ENCODE results near the gene BCL11A. TPM values are rescaled to one million over a fixed set of nuclear protein-coding genes. Genes with fewer than 3 reads are reported as not detected.

BCL11A gene
- total RNA-seq, 2 donors from 2014 or later, result 14.3 to 16.2 TPM

DNA sequence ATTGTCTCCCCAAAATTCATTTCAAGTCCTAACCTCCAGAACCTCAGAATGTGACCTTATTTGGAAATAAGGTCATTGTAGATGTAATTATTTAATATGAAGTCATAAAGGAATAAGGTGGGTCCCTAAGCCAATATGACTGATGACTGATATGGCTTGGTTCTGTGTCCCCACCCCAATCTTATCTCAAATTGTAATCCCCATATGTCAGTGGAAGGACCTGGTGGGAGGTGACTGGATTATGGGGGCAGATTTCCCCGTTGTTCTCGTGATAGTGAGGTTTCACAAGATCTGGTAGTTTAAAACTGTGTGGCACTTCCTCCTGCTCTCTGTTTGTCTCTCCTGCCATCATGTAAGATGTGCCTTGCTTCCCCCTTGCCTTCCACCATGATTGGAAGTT is 43.0 kb upstream of the BCL11A start:
- WGBS, 2 donors, result 61 to 63% methylated on average over 2 of the region's 2 CpGs
- no peaks in the 10 kb centered on the region for H3K4me1 ChIP-seq
- intact Hi-C loops (cut with DNase I), result no loop called here
- TF ChIP-seq, protein P1, sequence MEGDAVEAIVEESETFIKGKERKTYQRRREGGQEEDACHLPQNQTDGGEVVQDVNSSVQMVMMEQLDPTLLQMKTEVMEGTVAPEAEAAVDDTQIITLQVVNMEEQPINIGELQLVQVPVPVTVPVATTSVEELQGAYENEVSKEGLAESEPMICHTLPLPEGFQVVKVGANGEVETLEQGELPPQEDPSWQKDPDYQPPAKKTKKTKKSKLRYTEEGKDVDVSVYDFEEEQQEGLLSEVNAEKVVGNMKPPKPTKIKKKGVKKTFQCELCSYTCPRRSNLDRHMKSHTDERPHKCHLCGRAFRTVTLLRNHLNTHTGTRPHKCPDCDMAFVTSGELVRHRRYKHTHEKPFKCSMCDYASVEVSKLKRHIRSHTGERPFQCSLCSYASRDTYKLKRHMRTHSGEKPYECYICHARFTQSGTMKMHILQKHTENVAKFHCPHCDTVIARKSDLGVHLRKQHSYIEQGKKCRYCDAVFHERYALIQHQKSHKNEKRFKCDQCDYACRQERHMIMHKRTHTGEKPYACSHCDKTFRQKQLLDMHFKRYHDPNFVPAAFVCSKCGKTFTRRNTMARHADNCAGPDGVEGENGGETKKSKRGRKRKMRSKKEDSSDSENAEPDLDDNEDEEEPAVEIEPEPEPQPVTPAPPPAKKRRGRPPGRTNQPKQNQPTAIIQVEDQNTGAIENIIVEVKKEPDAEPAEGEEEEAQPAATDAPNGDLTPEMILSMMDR (IDR thresholded peaks at IDR 0.05), result no peak
- no peak for TF ChIP-seq POLR2A (IDR thresholded peaks at IDR 0.05)
- H3K9me3 ChIP-seq, result no peaks in the 10 kb centered on the region
- ATAC-seq, result no peak
- H3K27me3 ChIP-seq, result no peaks in the 10 kb centered on the region
- no peak overlapping the region for H3K4me3 ChIP-seq
- no peaks in the 10 kb centered on the region for H3K36me3 ChIP-seq (replicated peaks in 1 of 2; ENCODE audit: insufficient read depth in 1 of 2, low read depth in 2 of 2)
- H3K27ac ChIP-seq, result no peak overlapping the region
- no peak for DNase-seq

DNA sequence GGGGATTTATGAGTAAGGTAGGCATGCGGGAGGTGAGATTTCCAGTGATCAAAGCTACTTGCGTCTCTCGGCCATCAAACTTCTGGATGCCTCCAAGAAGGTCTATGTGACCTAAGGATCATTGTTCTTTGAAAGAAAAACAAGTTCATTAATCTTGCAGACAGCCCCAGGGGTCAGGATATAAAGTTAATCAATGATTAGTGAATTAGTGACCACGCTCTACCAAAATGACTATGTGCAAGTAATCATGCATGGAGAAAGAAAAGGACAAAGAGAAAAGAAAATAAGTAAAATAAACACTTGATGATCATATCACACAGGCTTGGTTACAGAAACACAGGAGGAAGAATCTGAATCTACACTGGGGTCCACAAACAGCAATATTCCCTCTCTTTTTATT is 42.5 kb upstream of the BCL11A start:
- Histone ChIP-seq H3K36me3 (replicated peaks in 1 of 2; ENCODE audit: insufficient read depth in 1 of 2, low read depth in 2 of 2) (no peaks in the 10 kb centered on the region), H3K27ac (no peak overlapping the region)
- intact Hi-C loops (cut with DNase I), result no loop called here

DNA sequence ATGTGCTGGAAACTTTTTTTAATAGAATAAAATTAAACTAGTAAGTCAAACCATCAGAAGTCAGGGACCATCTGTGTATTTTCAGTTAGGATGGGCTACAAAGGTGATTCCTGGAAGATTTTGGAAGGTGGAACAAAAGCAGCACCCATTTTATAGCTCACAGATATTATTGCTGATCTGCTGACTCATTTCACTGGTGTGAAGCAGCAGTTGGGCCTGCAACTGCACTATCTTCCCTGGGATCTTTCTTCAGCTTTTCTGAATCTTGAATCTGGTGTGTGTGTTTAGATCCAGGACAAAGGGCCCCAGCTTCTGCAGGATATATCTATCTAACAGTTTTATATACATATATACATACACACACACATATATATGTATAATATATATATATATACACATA is 35.6 kb upstream of the BCL11A start:
- Histone ChIP-seq H3K27me3 (no peaks in the 10 kb centered on the region), H3K4me1 (no peaks in the 10 kb centered on the region), H3K27ac (no peak overlapping the region), H3K4me3 (no peak overlapping the region), H3K9me3 (no peaks in the 10 kb centered on the region), H3K36me3 (replicated peaks in 1 of 2; ENCODE audit: insufficient read depth in 1 of 2, low read depth in 2 of 2) (no peaks in the 10 kb centered on the region)
- ATAC-seq (no peak), DNase-seq (no peak)
- TF ChIP-seq, protein P1 (IDR thresholded peaks at IDR 0.05), result no peak
- no peak for TF ChIP-seq POLR2A (IDR thresholded peaks at IDR 0.05)
- intact Hi-C loops (cut with DNase I), result no loop called here

More for the DNA sequence above, 42.5 kb upstream of the BCL11A start:
- TF ChIP-seq POLR2A (IDR thresholded peaks at IDR 0.05), result no peak
- TF ChIP-seq, protein P1 (IDR thresholded peaks at IDR 0.05), result no peak
- H3K4me1 ChIP-seq, result no peaks in the 10 kb centered on the region
- DNase-seq, result no peak
- ATAC-seq, result no peak
- no peaks in the 10 kb centered on the region for H3K9me3 ChIP-seq
- 50% methylated on average over 4 of the region's 4 CpGs for WGBS, 2 donors
- no peaks in the 10 kb centered on the region for H3K27me3 ChIP-seq
- H3K4me3 ChIP-seq, result no peak overlapping the region

DNA sequence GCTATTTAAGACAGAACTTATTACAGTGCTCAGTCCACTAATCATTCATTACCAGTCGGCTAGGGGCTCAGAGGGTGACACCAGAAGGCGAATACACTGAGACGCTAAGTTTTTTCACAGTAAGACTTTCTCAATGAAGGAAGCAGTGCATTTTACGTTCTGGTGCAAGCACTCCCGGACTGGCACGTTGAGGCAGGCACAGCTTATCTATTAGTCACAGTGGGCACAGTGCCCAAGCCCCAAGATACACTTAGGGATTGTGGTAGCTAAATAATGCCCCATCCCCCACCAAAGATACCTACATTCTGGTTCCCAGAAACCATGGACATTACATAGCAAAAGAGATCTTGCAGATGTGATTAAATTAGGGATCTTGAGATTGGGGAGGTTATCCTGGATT is 32.6 kb upstream of the BCL11A start:
- Histone ChIP-seq H3K27me3 (no peaks in the 10 kb centered on the region), H3K36me3 (replicated peaks in 1 of 2; ENCODE audit: insufficient read depth in 1 of 2, low read depth in 2 of 2) (no peaks in the 10 kb centered on the region), H3K27ac (no peak overlapping the region), H3K9me3 (no peaks in the 10 kb centered on the region), H3K4me1 (peaks cover 9% of the 10 kb centered on the region), H3K4me3 (no peak overlapping the region)
- no peak for ATAC-seq
- peak in 2 of 4 donors; percentile 19 for DNase-seq
- WGBS, 2 donors, result 40 to 53% methylated on average over 6 of the region's 6 CpGs
- TF ChIP-seq POLR2A (IDR thresholded peaks at IDR 0.05), result no peak
- TF ChIP-seq, protein P1 (IDR thresholded peaks at IDR 0.05), result no peak
- intact Hi-C loops (cut with DNase I), result no loop called here

DNA sequence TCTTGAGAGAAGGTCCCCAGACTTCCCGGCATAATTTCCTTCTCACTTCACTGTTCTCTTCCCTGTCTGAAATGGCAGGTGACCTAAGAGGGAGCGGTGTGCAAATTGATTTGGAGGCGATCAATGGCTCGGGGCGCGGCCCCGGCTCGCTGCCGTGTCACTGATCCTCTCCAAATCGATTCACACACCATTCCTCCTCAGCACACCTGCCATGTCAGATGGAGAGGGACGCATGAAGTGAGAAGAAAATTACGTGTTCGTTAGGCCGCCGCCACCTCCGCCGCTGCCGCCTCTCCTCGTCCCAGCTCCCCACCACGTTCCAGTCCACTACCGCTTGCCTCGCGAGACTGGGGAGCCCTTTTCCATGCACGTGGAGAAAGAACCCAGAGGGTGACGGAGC is 31.8 kb upstream of the BCL11A start:
- Histone ChIP-seq H3K27me3 (no peaks in the 10 kb centered on the region), H3K9me3 (no peaks in the 10 kb centered on the region), H3K4me3 (no peak overlapping the region), H3K27ac (no peak overlapping the region), H3K4me1 (peaks cover 9% of the 10 kb centered on the region), H3K36me3 (replicated peaks in 1 of 2; ENCODE audit: insufficient read depth in 1 of 2, low read depth in 2 of 2) (no peaks in the 10 kb centered on the region)
- intact Hi-C loops (cut with DNase I), result no loop called here
- DNase-seq, result no peak
- no peak for ATAC-seq
- WGBS, 2 donors, result 87 to 89% methylated on average over 22 to 25 of the region's 25 CpGs
- TF ChIP-seq, protein P1 (IDR thresholded peaks at IDR 0.05), result no peak
- no peak for TF ChIP-seq POLR2A (IDR thresholded peaks at IDR 0.05)
